CD4-positive, CD25-positive, alpha-beta regulatory T cell (primary cell): ENCODE measurements around the gene TK1. TPM values are rescaled to one million over a fixed set of nuclear protein-coding genes. Genes with fewer than 3 reads are reported as not detected.
A peak's percentile ranks its signal among the peaks of the same experiment; 100 is the strongest.

Source experiments
- ATAC-seq, 2 donors: fragments of 150-1000 bp; cut with Tn5 transposase; one replicate each; pipeline ENCODE4 v1.10.0; 2021; ENCODE audit warnings: low read depth in 2 of 2, moderate number of reproducible peaks in 2 of 2, moderate library complexity in 1 of 2
- DNase-seq, 3 donors: peaks; one replicate each; pipeline versions ENCODE4 v3.0.0 to v3.0.0-alpha.2; 2012 to 2022; ENCODE audit warnings: mixed read lengths in 1 of 3
- H3K27ac ChIP-seq: one replicate; pipeline ENCODE4 v1.7.0; 2013; ENCODE audit warnings: mild to moderate bottlenecking, low read length; ENCODE audit not compliant: insufficient read depth, poor library complexity, severe bottlenecking
- H3K27me3 ChIP-seq: one replicate; pipeline ENCODE4 v1.7.0; 2013; ENCODE audit warnings: low read length; ENCODE audit not compliant: control insufficient read depth, insufficient read depth
- H3K36me3 ChIP-seq: one replicate; pipeline ENCODE4 v1.7.0; 2013; ENCODE audit warnings: mild to moderate bottlenecking, low read length, moderate library complexity; ENCODE audit not compliant: control insufficient read depth, insufficient read depth
- H3K4me1 ChIP-seq: 2 replicates; pipeline ENCODE4 v1.7.0; 2013; ENCODE audit warnings: mild to moderate bottlenecking, low read length; ENCODE audit not compliant: insufficient read depth, control insufficient read depth, poor library complexity, severe bottlenecking
- H3K4me3 ChIP-seq: one replicate; pipeline ENCODE4 v1.7.0; 2013; ENCODE audit warnings: low read depth, mild to moderate bottlenecking, low read length, moderate library complexity
- H3K9me3 ChIP-seq, 2 experiments: 1 replicate in 1 of 2; 2 replicates in 1 of 2; pipeline ENCODE4 v1.7.0; 2013; ENCODE audit warnings: low read length in 2 of 2, mild to moderate bottlenecking in 1 of 2, moderate library complexity in 1 of 2; ENCODE audit not compliant: control insufficient read depth in 2 of 2
- H3K27ac Mint-ChIP-seq, 3 donors: one replicate each; pipeline ENCODE4 v1.8.0; 2020 to 2022; ENCODE audit warnings: mild to moderate bottlenecking in 3 of 3, mixed read lengths in 3 of 3, moderate library complexity in 2 of 3
- H3K27me3 Mint-ChIP-seq: one replicate; pipeline ENCODE4 v1.8.0; 2022; ENCODE audit warnings: mild to moderate bottlenecking, mixed read lengths
- H3K36me3 Mint-ChIP-seq: one replicate; pipeline ENCODE4 v1.8.0; 2020; ENCODE audit warnings: mixed read lengths
- H3K4me1 Mint-ChIP-seq, 4 donors: one replicate each; pipeline ENCODE4 v1.8.0; 2020 to 2022; ENCODE audit warnings: mixed read lengths in 4 of 4, mild to moderate bottlenecking in 1 of 4
- H3K4me3 Mint-ChIP-seq, 4 donors: one replicate each; pipeline ENCODE4 v1.8.0; 2020 to 2022; ENCODE audit warnings: mild to moderate bottlenecking in 4 of 4, mixed read lengths in 4 of 4, moderate library complexity in 3 of 4
- H3K9me3 Mint-ChIP-seq, 7 donors: one replicate each; pipeline ENCODE4 v1.8.0; 2020 to 2022; ENCODE audit warnings: mixed read lengths in 7 of 7, mild to moderate bottlenecking in 3 of 7, moderate library complexity in 2 of 7
- polyA plus RNA-seq, 4 donors: library from polyadenylated mRNA; unstranded; fragments of 300-500 nt; fragmentation: Illumina TruSeq; gene quantifications; one replicate each; pipeline ENCODE4 v1.2.3, GENCODE V29; 2021
- total RNA-seq: library from RNA; stranded (reverse); gene quantifications from one replicate; pipeline ENCODE4 v1.2.3, GENCODE V29; 2022

Gene TK1
- total and polyA plus RNA-seq, 5 donors from 2014 or later = 3.2 to 33.8 (median 12.8) TPM

DNA sequence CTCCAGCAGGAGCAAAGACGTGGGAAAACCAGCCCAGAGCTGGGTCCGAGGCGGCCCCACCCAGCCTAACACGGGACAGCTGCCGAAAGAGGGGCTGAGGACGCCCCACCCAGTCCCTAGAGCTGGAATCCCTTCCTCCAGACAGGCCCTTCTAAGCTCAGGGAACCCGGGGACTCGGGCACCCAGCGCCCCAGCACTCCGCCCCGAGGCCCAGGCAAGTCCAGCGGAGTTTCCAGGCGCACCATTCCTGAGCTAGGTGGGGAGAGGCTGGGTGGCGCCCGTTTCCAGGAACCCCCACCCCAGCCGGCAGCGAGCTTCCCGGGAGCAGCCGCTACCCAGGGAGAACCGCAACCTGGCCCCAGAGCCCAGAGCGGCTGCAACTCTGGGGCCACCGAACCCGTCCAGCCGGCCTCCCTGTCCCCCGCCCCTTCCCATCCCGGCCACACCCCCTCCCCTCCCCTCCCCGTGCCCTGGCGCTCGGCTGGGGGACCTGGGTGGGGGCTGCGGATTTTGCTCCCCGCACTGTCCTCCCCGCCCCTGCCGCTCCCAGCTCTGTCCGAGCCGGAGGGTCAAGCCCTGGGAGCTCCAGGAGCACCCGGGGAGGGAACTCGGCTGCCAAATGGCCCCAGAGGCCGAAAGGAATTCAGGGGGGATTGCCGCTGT, 58.8 kb downstream of the TK1 start:
- DNase-seq (no peak), ATAC-seq (no peak)
- peak overlapping the region; percentile 92 for H3K27ac ChIP-seq
- H3K36me3 ChIP-seq = peaks cover 31% of the 10 kb centered on the region
- Mint-ChIP-seq H3K27me3 (peaks cover 5% of the 10 kb centered on the region), H3K27ac (peak overlapping the region; percentile 80 to 93 (median 92)), H3K36me3 (peaks cover 21% of the 10 kb centered on the region), H3K4me3 (peak overlapping the region; percentile 93 to 100 (median 94)), H3K9me3 (no peaks in the 10 kb centered on the region), H3K4me1 (peaks cover 0 to 60% (median 23%) of the 10 kb centered on the region in 4 donors)
- H3K4me1 ChIP-seq = peaks cover 83% of the 10 kb centered on the region
- H3K9me3 ChIP-seq = no peaks in the 10 kb centered on the region
- H3K4me3 ChIP-seq = peak overlapping the region; percentile 77
- H3K27me3 ChIP-seq = no peaks in the 10 kb centered on the region

DNA sequence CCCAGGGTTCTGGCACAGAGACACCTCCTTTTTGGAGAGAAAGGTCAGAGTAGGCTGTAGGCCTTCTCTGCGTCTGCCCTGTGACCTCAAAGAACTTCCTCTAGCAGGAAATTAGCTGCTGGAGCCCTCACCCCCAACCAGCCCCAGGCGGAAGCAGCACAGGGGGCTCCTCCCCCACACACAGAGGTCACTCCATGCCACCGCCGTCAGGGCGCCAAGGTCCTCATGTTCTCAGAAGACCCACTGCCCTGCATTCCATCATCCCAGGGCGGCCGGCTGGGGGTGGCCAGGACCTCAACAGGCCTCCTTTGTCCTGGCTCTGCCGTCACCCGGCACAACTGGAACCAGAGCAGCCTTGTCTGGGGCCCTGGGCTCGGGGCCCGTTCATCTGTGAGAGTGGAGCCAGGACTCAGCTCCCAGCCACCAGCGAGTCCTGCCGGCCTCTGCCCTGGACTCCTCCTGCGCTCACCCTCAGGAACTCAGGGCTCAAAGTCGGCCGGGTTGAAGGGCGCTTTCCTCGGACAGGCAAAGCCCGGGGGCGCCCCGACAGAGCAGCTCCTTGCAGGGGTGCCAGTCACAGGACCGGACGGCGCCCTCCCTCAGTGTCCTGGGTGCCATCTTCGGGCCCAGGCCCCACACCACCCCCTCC, 59.5 kb downstream of the TK1 start:
- DNase-seq = peak; percentile 64 to 91 (median 75)

DNA sequence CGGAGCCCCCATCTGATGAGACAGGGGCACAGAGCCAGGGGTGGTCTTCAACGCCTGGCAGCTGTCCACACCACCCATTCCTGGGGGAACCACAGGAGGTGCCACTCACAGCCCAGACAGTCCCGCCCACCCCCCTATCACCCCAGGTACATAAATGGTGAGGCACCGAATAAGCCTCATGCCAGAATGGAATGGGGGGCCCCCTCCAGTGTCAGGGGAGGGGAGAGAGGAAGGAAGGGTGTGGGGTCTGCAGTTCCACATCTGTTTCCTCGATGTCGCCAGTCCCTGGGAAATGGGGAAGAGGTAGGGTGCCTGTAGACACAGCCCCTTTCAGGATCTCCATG, 60.0 kb downstream of the TK1 start:
- no peak for ATAC-seq
- H3K27me3 Mint-ChIP-seq = peaks cover 5% of the 10 kb centered on the region

More for the DNA sequence above, 59.5 kb downstream of the TK1 start:
- no peaks in the 10 kb centered on the region for H3K9me3 Mint-ChIP-seq
- peaks cover 24% of the 10 kb centered on the region for H3K36me3 Mint-ChIP-seq
- H3K27ac ChIP-seq = peak overlapping the region; percentile 92
- H3K4me3 ChIP-seq = peak overlapping the region; percentile 77
- peaks cover 35% of the 10 kb centered on the region for H3K36me3 ChIP-seq
- peak overlapping the region; percentile 80 to 93 (median 92) for H3K27ac Mint-ChIP-seq
- H3K27me3 Mint-ChIP-seq = peaks cover 5% of the 10 kb centered on the region
- H3K4me3 Mint-ChIP-seq = peak overlapping the region; percentile 93 to 100 (median 94)
- ATAC-seq = peak; percentile 34 to 35
- no peaks in the 10 kb centered on the region for H3K9me3 ChIP-seq
- peaks cover 83% of the 10 kb centered on the region for H3K4me1 ChIP-seq
- H3K27me3 ChIP-seq = no peaks in the 10 kb centered on the region
- H3K4me1 Mint-ChIP-seq = peaks cover 0 to 62% (median 23%) of the 10 kb centered on the region in 4 donors

DNA sequence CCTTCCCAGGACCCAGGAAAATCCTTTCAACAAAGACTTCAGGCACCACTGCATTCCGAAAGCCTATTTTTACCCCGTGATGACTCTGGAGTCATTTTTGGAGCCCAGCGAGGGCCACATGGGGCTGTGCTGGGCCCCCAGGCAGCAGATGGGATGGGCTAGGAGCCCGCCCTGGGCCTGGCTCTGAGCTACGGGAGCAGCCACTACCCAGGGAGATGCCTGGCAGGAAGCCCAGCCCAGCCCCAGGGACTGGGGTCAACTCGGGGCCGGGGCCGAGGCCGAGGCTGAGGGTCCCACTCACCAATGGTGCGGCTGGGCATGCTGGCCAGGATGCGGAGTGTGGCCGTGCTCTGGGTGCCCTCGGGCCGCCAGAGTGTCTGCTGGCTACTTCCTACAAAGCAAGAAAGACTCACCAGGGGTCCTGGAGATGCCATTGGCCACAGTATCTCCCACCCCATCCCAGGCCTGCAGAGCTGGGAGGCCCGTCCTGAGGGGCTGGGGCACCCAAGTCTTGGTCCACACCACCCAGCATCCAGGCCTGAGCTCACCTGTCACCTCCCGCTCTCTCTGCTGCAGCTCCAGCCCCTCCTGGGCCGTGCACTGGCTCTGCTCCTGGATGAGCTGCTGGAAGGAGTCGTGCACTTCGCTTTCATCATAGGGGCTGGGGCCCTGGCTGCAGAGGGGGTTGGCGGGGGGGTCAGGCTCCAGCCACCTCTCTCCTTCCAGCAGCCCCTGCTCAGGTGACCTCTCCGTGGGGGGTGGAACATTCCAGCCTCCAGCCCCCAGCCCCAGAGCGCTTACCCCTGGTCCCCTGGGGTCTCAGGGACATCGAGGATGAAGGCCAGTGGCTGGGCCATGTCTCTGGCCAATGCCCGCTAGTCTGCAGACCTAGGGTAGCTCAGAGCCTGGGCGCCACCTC, 60.6 kb downstream of the TK1 start:
- peaks cover 0 to 73% (median 29%) of the 10 kb centered on the region in 4 donors for H3K4me1 Mint-ChIP-seq
- Histone ChIP-seq H3K9me3 (no peaks in the 10 kb centered on the region), H3K36me3 (peaks cover 39% of the 10 kb centered on the region), H3K4me1 (peaks cover 87% of the 10 kb centered on the region), H3K27me3 (no peaks in the 10 kb centered on the region), H3K27ac (peak overlapping the region; percentile 92), H3K4me3 (peak overlapping the region; percentile 77)
- DNase-seq (no peak), ATAC-seq (no peak)
- peaks cover 5% of the 10 kb centered on the region for H3K27me3 Mint-ChIP-seq
- H3K27ac Mint-ChIP-seq = peak overlapping the region in 2 of 3 donors; percentile 92 to 98
- H3K9me3 Mint-ChIP-seq = no peaks in the 10 kb centered on the region
- peaks cover 28% of the 10 kb centered on the region for H3K36me3 Mint-ChIP-seq
- peak overlapping the region; percentile 70 to 94 (median 94) for H3K4me3 Mint-ChIP-seq

More for the DNA sequence above, 60.0 kb downstream of the TK1 start:
- Histone ChIP-seq H3K4me1 (peaks cover 84% of the 10 kb centered on the region), H3K27me3 (no peaks in the 10 kb centered on the region), H3K4me3 (peak overlapping the region; percentile 77), H3K36me3 (peaks cover 39% of the 10 kb centered on the region), H3K9me3 (no peaks in the 10 kb centered on the region), H3K27ac (peak overlapping the region; percentile 92)
- peaks cover 24% of the 10 kb centered on the region for H3K36me3 Mint-ChIP-seq
- peak overlapping the region; percentile 93 to 100 (median 94) for H3K4me3 Mint-ChIP-seq
- no peaks in the 10 kb centered on the region for H3K9me3 Mint-ChIP-seq
- H3K4me1 Mint-ChIP-seq = peaks cover 0 to 67% (median 25%) of the 10 kb centered on the region in 4 donors
- peak overlapping the region; percentile 92 to 98 (median 93) for H3K27ac Mint-ChIP-seq
- no peak for DNase-seq

DNA sequence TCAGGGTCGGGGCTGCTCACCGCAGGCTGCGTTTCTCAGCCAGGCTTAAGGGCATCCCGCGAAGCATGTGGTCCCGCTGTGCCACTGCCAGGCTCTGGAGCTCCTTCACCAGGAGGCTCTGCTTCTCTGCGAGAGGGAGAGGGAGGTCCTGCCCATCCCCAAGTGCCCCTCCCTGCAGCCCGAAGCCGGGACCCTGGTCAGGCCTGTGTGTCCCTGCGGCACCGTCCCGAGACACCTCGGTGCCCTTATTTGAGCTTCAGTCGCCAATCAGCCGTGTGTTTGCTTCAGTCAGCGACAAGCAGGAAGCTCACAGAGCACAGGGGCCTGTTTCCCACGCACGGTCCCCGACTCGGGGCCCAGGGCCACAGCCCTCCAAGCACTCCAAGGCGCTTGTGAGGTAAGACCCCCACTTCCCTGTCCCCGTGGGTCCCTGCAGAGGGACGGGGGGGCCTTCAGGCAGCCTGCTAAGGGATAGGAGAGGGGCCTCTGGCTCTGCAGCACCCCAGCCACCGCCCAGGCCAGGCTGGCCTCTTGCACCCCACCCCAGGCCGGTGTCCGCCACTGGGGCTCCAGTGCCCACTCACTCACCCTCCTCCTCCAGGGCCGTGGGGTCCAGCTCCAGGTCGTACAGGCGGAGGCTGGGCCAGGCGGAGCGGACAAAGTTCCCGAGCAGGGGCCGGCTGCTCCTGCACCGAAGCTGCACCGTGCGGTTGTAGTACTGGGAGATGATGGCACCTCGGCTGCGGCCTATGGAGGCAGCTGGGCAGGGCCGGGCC, 61.5 kb downstream of the TK1 start:
- Histone ChIP-seq H3K9me3 (no peaks in the 10 kb centered on the region), H3K27ac (peak overlapping the region; percentile 92), H3K36me3 (peaks cover 44% of the 10 kb centered on the region), H3K4me1 (peaks cover 87% of the 10 kb centered on the region), H3K27me3 (no peaks in the 10 kb centered on the region), H3K4me3 (no peak overlapping the region)
- DNase-seq (peak in 2 of 3 donors; percentile 43 to 71), ATAC-seq (no peak)
- H3K4me1 Mint-ChIP-seq = peaks cover 0 to 78% (median 30%) of the 10 kb centered on the region in 4 donors
- peaks cover 23% of the 10 kb centered on the region for H3K36me3 Mint-ChIP-seq
- H3K27ac Mint-ChIP-seq = peak overlapping the region in 1 of 3 donors; percentile 76
- peaks cover 0 to 1% (median 0%) of the 10 kb centered on the region in 7 donors for H3K9me3 Mint-ChIP-seq
- H3K4me3 Mint-ChIP-seq = peak overlapping the region; percentile 70 to 94 (median 74)
- H3K27me3 Mint-ChIP-seq = peaks cover 5% of the 10 kb centered on the region

DNA sequence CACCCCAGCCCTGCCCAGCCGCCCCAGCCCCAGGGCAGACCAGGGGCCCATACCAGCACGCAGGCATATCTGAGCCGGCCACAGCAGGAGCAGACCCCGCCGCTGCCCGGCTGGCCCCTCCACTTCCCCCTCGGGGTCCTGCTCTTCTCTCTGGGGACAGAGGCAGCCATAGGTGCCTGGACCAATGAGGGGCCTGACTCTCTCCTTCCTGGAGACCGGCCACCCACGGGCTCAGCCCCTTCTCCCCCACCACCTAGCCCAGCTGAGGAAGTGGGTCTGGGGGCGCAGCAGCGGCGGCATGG, 62.1 kb downstream of the TK1 start:
- peaks cover 2% of the 10 kb centered on the region for H3K27me3 Mint-ChIP-seq
- peaks cover 85% of the 10 kb centered on the region for H3K4me1 ChIP-seq
- peaks cover 0 to 1% (median 0%) of the 10 kb centered on the region in 7 donors for H3K9me3 Mint-ChIP-seq
- H3K27ac ChIP-seq = peak overlapping the region; percentile 92
- peaks cover 0 to 75% (median 27%) of the 10 kb centered on the region in 4 donors for H3K4me1 Mint-ChIP-seq
- H3K4me3 ChIP-seq = no peak overlapping the region
- DNase-seq (no peak), ATAC-seq (no peak)
- peak overlapping the region in 3 of 4 donors; percentile 73 to 96 (median 94) for H3K4me3 Mint-ChIP-seq
- H3K36me3 Mint-ChIP-seq = peaks cover 23% of the 10 kb centered on the region
- no peaks in the 10 kb centered on the region for H3K9me3 ChIP-seq
- peak overlapping the region in 1 of 3 donors; percentile 76 for H3K27ac Mint-ChIP-seq
- H3K27me3 ChIP-seq = no peaks in the 10 kb centered on the region
- H3K36me3 ChIP-seq = peaks cover 47% of the 10 kb centered on the region
